GM23248 (cell line): ENCODE measurements around the gene ATAT1. TPM values are rescaled to one million over a fixed set of nuclear protein-coding genes. Genes with fewer than 3 reads are reported as not detected.

ENCODE experiments used
- DNase-seq: peaks from one replicate; pipeline ENCODE4 v3.0.0-alpha.2; 2015
- H2AFZ ChIP-seq: fragments of 200-600 bp; sonication (generic); 2 replicates; pipeline ENCODE4 v1.6.1; 2016; ENCODE audit warnings: antibody characterized with exemption
- H3F3A ChIP-seq: fragments of 200-600 bp; sonication (generic); 2 replicates; pipeline ENCODE4 v1.6.1; 2016; ENCODE audit warnings: mild to moderate bottlenecking, antibody characterized with exemption, mixed run types; ENCODE audit not compliant: insufficient read depth
- H3K27ac ChIP-seq: fragments of 200-600 bp; sonication (generic); 2 replicates; pipeline ENCODE4 v1.5.1; 2016; ENCODE audit warnings: mild to moderate bottlenecking
- H3K27me3 ChIP-seq: fragments of 200-600 bp; sonication (generic); replicated peaks from 2 replicates; pipeline ENCODE4 v1.6.1; 2016; ENCODE audit warnings: mild to moderate bottlenecking; ENCODE audit not compliant: insufficient read depth
- H3K36me3 ChIP-seq: fragments of 200-600 bp; sonication (generic); 2 replicates; pipeline ENCODE4 v1.6.1; 2016; ENCODE audit warnings: low read depth, mild to moderate bottlenecking
- H3K4me1 ChIP-seq: fragments of 200-600 bp; sonication (generic); 2 replicates; pipeline ENCODE4 v1.6.1; 2016; ENCODE audit warnings: mild to moderate bottlenecking; ENCODE audit not compliant: insufficient read depth
- H3K4me2 ChIP-seq: fragments of 200-600 bp; sonication (generic); one replicate; pipeline ENCODE4 v1.6.1; 2016; ENCODE audit warnings: mild to moderate bottlenecking; ENCODE audit not compliant: unreplicated experiment
- H3K4me3 ChIP-seq: fragments of 200-600 bp; sonication (generic); 2 replicates; pipeline ENCODE4 v1.5.1; 2016; ENCODE audit warnings: mild to moderate bottlenecking
- H3K79me2 ChIP-seq: fragments of 200-600 bp; sonication (generic); 2 replicates; pipeline ENCODE4 v1.6.1; 2016; ENCODE audit warnings: mild to moderate bottlenecking; ENCODE audit not compliant: insufficient read depth
- H3K9ac ChIP-seq: fragments of 200-600 bp; sonication (generic); 2 replicates; pipeline ENCODE4 v1.6.1; 2016; ENCODE audit warnings: mild to moderate bottlenecking
- H3K9me2 ChIP-seq: fragments of 200-600 bp; sonication (generic); 2 replicates; pipeline ENCODE4 v1.6.1; 2016; ENCODE audit warnings: mixed run types, mild to moderate bottlenecking, moderate library complexity; ENCODE audit not compliant: insufficient read depth
- H3K9me3 ChIP-seq: fragments of 200-600 bp; sonication (generic); one replicate; pipeline ENCODE4 v1.6.1; 2017; ENCODE audit warnings: low read depth
- H4K20me1 ChIP-seq: fragments of 200-600 bp; sonication (generic); 2 replicates; pipeline ENCODE4 v1.6.0; 2016; ENCODE audit not compliant: insufficient read depth
- EZH2 ChIP-seq: fragments of 200-600 bp; sonication (generic); IDR thresholded peaks from 2 replicates; pipeline ENCODE4 v1.6.1; 2018; ENCODE audit warnings: antibody characterized with exemption, mild to moderate bottlenecking; ENCODE audit not compliant: insufficient read depth, poor library complexity, severe bottlenecking
- EZH2phosphoT487 ChIP-seq: fragments of 200-600 bp; sonication (generic); IDR thresholded peaks from 2 replicates; pipeline ENCODE4 v1.6.1; 2018; ENCODE audit warnings: antibody characterized with exemption, moderate library complexity, mild to moderate bottlenecking, low read depth; ENCODE audit not compliant: insufficient read depth
- WGBS, 2 experiments: methylation state at CpG; one replicate each; pipeline ENCODE4 v1.1.6; 2015 to 2017; ENCODE audit warnings: low lambda C conversion rate in 2 of 2, low coverage in 1 of 2; ENCODE audit errors: missing lambda C conversion rate in 2 of 2; 5-methylcytosine and 5-hydroxymethylcytosine counted together
- in situ Hi-C: fragments of 300-500 bp; cut with MboI; formaldehyde crosslinking; loops from 2 replicates; pipeline ENCODE4 v1.15.0; 2020
- polyA plus RNA-seq: library from polyadenylated mRNA; unstranded; fragments of >200 nt; fragmentation: Nextera tagmentation; extraction: Ambion mirVana; gene quantifications from 2 replicates; pipeline ENCODE4 v1.2.1, GENCODE V29; 2016
- total RNA-seq: library from RNA; depleted of rRNA; stranded (reverse); fragments of >200 nt; shearing (Covaris generic); gene quantifications from 2 replicates; pipeline ENCODE4 v1.2.3, GENCODE V29; 2014

The ATAT1 gene
- total and polyA plus RNA-seq, 2 experiments from 2014 or later: 2.3 to 12.6 TPM

DNA sequence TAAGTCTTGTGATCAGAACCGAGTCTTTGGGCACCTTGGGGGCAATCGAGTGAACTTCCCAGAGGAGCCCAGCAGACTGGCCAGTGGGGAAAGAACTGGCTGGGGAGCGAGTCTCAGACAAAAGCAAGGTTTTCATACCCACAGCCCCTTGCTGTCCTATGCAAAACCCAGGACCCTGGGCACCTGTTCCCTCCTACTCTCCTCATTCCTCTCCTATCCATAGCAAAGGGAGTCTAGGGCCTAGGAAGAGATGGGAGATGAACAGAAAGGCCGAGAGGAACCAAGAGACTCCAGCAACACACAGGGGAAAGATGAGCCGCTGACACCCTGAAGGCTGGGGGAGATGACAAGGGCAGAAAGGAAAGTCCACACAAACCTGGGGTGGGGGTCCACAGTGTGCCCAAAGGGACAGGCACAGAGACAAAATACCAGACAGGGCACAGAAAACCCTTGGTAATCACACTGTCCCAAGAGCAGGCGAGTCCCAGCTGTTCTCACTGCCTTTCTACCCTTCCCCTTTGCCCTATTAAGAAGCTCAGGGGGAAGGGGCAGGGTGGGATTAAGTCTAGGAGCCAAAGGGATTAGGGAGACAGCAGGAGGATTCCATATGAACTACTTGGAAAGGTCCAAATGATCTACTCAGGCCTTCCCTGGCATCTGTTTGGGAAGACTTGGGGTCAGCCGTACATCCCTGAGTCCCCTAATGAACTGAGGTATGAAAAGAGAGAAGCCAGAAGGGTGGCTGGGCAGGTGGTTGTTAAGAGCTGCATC, 53.3 kb downstream of the ATAT1 start:
- H3K36me3 ChIP-seq: peaks cover 33% of the 10 kb centered on the region
- H3K79me2 ChIP-seq: peaks cover 89% of the 10 kb centered on the region
- H3K27me3 ChIP-seq: no peaks in the 10 kb centered on the region
- 68 to 74% methylated on average over 7 of the region's 7 CpGs for WGBS, 2 experiments
- H3K4me1 ChIP-seq: peaks cover 20% of the 10 kb centered on the region
- in situ Hi-C loops: no loop called here
- peak overlapping the region; percentile 42 for H3K4me2 ChIP-seq
- no peak for DNase-seq
- H3K9me3 ChIP-seq: no peaks in the 10 kb centered on the region
- H4K20me1 ChIP-seq: no peaks in the 10 kb centered on the region
- H3K4me3 ChIP-seq: peak overlapping the region; percentile 100
- peak overlapping the region; percentile 100 for H3K9ac ChIP-seq
- H3K9me2 ChIP-seq: no peaks in the 10 kb centered on the region
- peaks cover 62% of the 10 kb centered on the region for H3F3A ChIP-seq
- no peak overlapping the region for H2AFZ ChIP-seq
- H3K27ac ChIP-seq: peak overlapping the region; percentile 1; the same call in 1 of the 2 replicates
- TF ChIP-seq EZH2: no peak
- no peak for TF ChIP-seq EZH2phosphoT487

DNA sequence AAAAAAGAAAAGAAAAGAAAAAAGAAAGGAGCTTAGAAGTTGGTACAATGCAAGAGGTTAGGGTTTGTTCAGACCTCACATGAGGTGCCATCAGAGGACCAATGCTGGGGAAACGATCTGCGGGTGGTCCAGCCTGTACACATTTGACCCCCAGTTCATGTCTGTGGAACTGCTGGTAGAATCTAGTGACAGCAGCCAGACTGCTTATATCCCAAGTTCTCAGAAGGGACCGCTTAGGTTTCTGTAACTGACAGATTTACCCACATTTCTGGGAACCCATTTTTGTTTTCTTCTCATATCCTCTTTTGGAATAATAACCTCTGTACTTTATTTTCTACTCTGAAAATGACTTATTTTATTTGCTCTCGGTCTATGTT, 55.1 kb downstream of the ATAT1 start:
- DNase-seq: no peak
- peaks cover 29% of the 10 kb centered on the region for H3K36me3 ChIP-seq

DNA sequence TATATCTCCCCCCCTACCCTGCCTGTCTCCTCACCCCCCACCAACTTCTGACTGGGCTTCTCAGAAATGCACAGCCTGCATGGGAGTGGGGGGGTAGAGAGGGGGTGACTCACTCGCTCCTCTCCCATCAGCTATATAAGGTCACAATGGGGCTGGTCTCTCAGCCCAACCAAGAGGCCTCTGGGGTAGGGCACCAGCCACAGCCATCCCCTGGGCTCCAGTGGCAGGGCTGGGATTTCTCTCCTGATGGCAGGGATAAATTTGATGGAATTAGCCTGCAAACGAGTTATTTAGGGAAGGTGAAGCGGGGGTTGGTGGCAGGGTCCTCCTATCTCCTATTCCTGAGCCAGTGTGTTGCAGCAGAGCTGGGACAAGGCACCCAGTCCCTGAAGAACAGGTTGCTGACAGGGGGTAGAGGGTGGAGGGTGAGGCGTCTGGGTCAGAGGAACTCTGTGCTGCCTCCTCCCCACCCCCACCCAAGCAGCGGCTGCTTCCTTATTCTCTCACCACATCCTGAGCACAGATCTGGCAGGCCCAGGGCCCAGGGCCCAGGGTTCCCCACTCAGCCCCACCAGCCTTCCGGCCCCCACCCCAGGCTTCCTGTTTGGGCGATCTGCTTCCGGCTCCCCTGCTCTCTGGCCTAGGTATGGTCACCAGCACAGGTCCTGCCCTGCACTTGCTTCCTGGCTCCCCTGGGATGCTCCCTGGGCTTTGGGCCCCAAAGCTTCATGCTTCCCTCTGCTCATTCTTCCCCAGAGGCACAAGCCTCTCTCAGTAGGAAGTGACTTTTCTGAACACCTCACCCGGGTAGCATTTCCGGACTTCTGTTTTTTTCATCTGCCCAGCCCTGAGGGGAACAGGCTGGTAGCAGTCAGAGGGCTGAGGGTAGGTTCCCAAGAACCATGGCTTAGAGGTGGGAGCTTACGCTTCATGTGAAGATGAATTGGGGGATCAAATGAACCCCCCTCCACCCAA, 55.8 kb downstream of the ATAT1 start:
- Histone ChIP-seq H3K9ac (peak overlapping the region; percentile 100), H3K9me2 (no peaks in the 10 kb centered on the region), H3K27me3 (no peaks in the 10 kb centered on the region), H4K20me1 (no peaks in the 10 kb centered on the region), H3K4me3 (peak overlapping the region; percentile 100), H2AFZ (no peak overlapping the region), H3K36me3 (peaks cover 22% of the 10 kb centered on the region), H3K79me2 (peaks cover 95% of the 10 kb centered on the region), H3K27ac (peak overlapping the region; percentile 100), H3K4me1 (peaks cover 20% of the 10 kb centered on the region), H3K4me2 (peak overlapping the region; percentile 100), H3K9me3 (no peaks in the 10 kb centered on the region), H3F3A (peaks cover 53% of the 10 kb centered on the region)
- in situ Hi-C loops: no loop called here
- 2 to 3% methylated on average over 8 to 11 of the region's 11 CpGs for WGBS, 2 experiments
- DNase-seq: peak; percentile 93
- TF ChIP-seq EZH2phosphoT487 (no peak), EZH2 (no peak)

More for the DNA sequence above, 55.1 kb downstream of the ATAT1 start:
- no peak for TF ChIP-seq EZH2phosphoT487
- no peak for TF ChIP-seq EZH2
- in situ Hi-C loops: no loop called here
- H3K4me2 ChIP-seq: peak overlapping the region; percentile 100
- no peaks in the 10 kb centered on the region for H3K27me3 ChIP-seq
- peak overlapping the region; percentile 100 for H3K9ac ChIP-seq
- H2AFZ ChIP-seq: no peak overlapping the region
- 48% methylated on average over 4 of the region's 4 CpGs for WGBS, 2 experiments
- no peaks in the 10 kb centered on the region for H3K9me2 ChIP-seq
- H3K27ac ChIP-seq: peak overlapping the region; percentile 100
- H3K4me1 ChIP-seq: peaks cover 20% of the 10 kb centered on the region
- H3F3A ChIP-seq: peaks cover 57% of the 10 kb centered on the region
- H4K20me1 ChIP-seq: no peaks in the 10 kb centered on the region
- peak overlapping the region; percentile 100 for H3K4me3 ChIP-seq
- peaks cover 99% of the 10 kb centered on the region for H3K79me2 ChIP-seq
- no peaks in the 10 kb centered on the region for H3K9me3 ChIP-seq

DNA sequence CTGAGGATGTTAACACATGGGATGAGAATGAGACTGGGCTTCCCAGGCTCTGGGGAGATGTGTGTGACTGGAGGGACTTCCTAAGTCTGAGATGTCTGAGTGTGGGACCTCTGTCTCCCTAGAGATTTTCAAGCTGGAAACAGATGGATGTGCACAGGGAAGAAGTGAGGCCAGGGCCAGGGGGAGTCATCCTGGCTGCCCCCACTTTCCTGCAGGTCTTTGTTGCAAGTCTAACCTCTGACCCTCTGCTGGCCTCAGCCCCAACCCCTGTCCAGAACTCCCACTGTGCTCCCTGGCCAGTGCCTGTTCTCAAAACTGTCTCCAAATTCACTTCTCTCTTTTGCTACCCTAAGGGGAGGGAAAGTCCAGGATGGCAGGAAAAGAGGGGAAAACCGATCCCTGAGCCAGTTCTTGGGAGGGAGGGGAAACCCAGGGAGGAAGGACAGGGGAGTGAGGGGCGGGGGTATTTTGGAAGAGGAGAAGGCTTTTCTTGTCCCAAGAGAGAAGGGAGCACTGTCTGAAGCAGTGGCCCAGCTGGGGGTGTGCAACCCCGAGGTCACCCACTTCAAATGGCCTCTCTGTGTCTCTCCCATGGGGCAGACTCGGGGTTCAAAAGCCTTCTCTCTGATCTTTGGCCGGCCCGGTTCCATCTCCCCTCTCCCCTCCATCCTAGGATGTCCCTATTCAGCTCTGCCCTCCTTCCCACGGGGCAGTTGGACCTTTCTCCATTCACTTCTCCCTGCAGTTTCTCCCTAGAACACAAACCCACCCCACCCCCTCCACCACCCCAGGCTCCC, 56.7 kb downstream of the ATAT1 start:
- Histone ChIP-seq H3K36me3 (peaks cover 15% of the 10 kb centered on the region), H3K4me1 (peaks cover 25% of the 10 kb centered on the region), H3K4me3 (peak overlapping the region; percentile 100), H3K27me3 (no peaks in the 10 kb centered on the region), H3F3A (peaks cover 52% of the 10 kb centered on the region), H3K4me2 (peak overlapping the region; percentile 100), H4K20me1 (no peaks in the 10 kb centered on the region), H3K9me2 (no peaks in the 10 kb centered on the region), H2AFZ (no peak overlapping the region), H3K27ac (peak overlapping the region; percentile 100), H3K79me2 (peaks cover 94% of the 10 kb centered on the region), H3K9me3 (no peaks in the 10 kb centered on the region), H3K9ac (peak overlapping the region; percentile 100)
- 9 to 16% methylated on average over 3 to 7 of the region's 7 CpGs for WGBS, 2 experiments
- in situ Hi-C loops: no loop called here
- TF ChIP-seq EZH2 (no peak), EZH2phosphoT487 (no peak)
- no peak for DNase-seq
